Stimulated activated naive B cell treated with anti-CD40 and anti-IgM and Interleukin-4, amounts not matched to agents 10 μg/mL and 1 μg/mL and 100 μg/mL, for 72 hours (primary cell): ENCODE data around the gene NCKAP5.

Source experiments
- ATAC-seq, 2 donors: fragments of 150-1000 bp; cut with Tn5 transposase; replicated peaks; 2 replicates each; pipeline ENCODE4 v1.10.0; 2021; ENCODE audit warnings: moderate library complexity in 1 of 2
- DNase-seq: peaks from one replicate; pipeline ENCODE4 v3.0.0; 2021
- H3K27ac Mint-ChIP-seq: one replicate; pipeline ENCODE4 v1.8.0; 2022; ENCODE audit warnings: mild to moderate bottlenecking, mixed read lengths
- H3K27me3 Mint-ChIP-seq, 2 donors: one replicate each; pipeline ENCODE4 v1.8.0; 2022; ENCODE audit warnings: mixed read lengths in 2 of 2
- H3K36me3 Mint-ChIP-seq, 2 donors: one replicate each; pipeline ENCODE4 v1.8.0; 2022; ENCODE audit warnings: mixed read lengths in 2 of 2, mild to moderate bottlenecking in 1 of 2
- H3K4me1 Mint-ChIP-seq, 2 donors: one replicate each; pipeline ENCODE4 v1.8.0; 2022; ENCODE audit warnings: mixed read lengths in 2 of 2, mild to moderate bottlenecking in 1 of 2
- H3K4me3 Mint-ChIP-seq, 2 donors: one replicate each; pipeline ENCODE4 v1.8.0; 2022; ENCODE audit warnings: mild to moderate bottlenecking in 2 of 2, mixed read lengths in 2 of 2, moderate library complexity in 1 of 2
- H3K9me3 Mint-ChIP-seq, 2 donors: one replicate each; pipeline ENCODE4 v1.8.0; 2022; ENCODE audit warnings: mixed read lengths in 2 of 2, mild to moderate bottlenecking in 1 of 2

NCKAP5 gene

DNA sequence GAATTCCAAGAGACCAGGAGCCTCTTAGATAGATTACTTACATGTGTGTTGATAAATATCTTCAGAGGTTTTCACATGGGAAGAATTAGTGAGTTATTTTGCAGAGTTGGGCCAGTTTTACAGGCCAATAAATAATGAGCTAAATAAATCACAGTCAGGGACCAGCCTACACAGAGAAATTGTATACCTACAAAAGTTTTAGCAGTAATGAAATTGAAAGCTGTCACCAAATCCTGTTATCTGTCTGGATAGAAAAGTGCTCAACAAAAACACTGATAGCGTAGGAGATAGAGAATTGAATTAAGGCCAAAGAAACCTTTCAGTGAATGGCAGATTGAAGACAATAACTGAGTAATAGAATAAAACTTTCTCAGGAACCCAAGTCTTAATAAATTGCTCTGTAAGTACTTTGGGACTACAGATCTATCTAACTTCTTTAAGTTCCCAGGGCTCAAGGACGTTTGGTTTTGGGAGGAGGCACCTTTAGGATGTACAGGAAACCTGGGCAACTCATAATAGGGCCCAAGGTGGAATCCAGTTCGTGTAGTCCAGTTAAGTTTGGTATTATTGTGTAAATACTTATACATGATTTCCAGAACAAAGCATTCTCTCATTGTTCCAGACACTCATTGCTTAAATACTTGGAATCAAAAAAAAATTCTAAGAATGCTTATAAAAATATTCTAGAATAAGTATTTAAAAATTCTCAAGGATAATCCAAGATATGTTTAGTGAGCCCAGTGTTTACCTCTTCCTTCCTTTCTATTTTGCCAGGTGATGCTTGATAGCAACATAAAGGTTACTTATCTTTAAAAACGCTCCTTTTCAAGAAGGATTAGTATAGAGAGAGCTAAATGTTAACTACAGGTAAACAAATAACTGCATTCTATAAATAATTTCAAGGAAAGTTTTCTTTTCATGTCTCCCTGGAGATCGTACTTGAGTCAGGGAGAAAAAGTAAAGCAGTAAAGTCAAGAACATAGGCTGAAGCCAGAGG, 134.5 kb downstream of the NCKAP5 start:
- H3K27ac Mint-ChIP-seq, result no peak overlapping the region
- H3K4me3 Mint-ChIP-seq, result no peak overlapping the region
- no peaks in the 10 kb centered on the region for H3K27me3 Mint-ChIP-seq
- no peak for DNase-seq
- H3K9me3 Mint-ChIP-seq, result peaks cover 5 to 6% of the 10 kb centered on the region in 2 donors
- no peak for ATAC-seq
- H3K36me3 Mint-ChIP-seq, result no peaks in the 10 kb centered on the region
- no peaks in the 10 kb centered on the region for H3K4me1 Mint-ChIP-seq

DNA sequence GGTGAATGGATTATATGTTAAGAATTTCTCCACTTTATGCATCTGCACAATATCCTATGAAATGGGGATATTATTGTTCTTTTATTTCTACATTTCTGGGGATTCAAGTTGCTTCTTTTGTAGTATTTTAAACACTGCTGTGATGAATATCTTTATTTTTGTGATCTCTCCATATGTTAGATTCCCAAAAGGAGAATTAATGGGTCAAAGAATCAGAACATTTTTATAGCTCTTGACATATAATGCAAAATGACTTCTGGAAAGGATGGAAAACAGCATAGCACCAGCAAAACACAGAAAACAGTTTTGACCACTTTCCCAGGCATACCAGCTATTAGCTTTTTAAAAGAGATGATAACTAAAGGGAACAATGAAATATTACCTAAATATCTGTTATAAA, 135.5 kb downstream of the NCKAP5 start:
- Mint-ChIP-seq H3K36me3 (no peaks in the 10 kb centered on the region), H3K4me3 (no peak overlapping the region), H3K9me3 (peaks cover 5 to 6% of the 10 kb centered on the region in 2 donors), H3K4me1 (no peaks in the 10 kb centered on the region), H3K27me3 (no peaks in the 10 kb centered on the region), H3K27ac (no peak overlapping the region)
- no peak for DNase-seq
- no peak for ATAC-seq

DNA sequence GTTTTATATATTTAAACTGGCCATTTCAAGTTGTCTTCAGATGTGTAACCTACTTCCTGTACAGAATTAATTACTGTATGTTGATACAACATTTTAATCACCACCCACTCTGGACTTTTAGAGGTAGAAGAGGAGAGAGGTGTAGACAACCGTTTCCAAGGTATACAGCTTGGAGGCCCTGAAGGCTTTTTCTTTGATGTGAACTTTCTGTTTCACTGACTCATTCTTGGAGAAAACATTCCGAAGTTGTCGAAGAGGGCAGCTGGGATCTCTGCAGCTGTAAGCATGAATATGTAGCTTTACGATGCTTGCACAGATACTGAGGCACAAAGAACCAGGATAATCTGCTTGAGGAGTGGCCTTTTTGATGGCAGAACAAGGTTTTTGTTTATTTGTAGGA, 137.0 kb downstream of the NCKAP5 start:
- H3K9me3 Mint-ChIP-seq, result peaks cover 5 to 6% of the 10 kb centered on the region in 2 donors
- no peak for ATAC-seq
- H3K27me3 Mint-ChIP-seq, result no peaks in the 10 kb centered on the region
- no peak overlapping the region for H3K27ac Mint-ChIP-seq
- H3K4me1 Mint-ChIP-seq, result no peaks in the 10 kb centered on the region
- no peaks in the 10 kb centered on the region for H3K36me3 Mint-ChIP-seq
- no peak overlapping the region for H3K4me3 Mint-ChIP-seq
- no peak for DNase-seq

DNA sequence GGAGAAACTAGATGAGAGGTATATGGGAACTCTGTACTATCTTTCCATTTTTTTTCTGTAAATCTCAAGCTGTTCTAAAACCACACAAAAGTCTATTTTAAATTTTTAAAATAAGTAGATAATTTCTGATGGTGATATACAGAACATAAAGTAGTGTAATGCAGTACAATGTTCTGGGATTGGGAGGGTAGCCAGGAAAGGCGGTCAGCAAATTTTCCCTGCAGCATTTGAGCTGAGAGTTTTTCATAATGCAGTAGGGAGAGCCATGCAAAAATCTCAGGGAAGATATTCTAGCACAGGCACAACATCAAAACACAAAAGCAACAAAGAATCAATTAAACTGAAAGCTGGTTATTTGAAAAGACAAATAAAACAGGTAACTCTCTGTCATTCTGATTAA, 141.5 kb downstream of the NCKAP5 start:
- H3K27ac Mint-ChIP-seq, result no peak overlapping the region
- ATAC-seq, result no peak

DNA sequence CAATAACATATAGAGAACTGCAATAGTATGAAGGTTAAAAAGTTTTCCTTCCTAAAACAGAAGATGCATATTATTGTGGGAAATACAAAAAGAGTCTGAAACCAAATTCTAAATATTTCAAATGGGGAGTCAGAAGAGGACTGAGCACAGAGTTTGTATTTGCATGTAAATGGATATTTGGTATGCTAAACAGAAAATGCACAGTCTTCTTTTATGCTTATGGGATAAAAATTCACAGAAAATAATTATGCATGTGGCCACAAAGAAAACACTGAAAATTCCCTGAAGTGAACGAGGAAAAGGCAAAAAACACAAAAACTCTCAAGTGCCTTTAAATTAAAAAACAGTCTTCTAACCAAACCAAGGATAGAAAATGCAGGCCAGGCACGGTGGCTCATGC, 142.7 kb downstream of the NCKAP5 start:
- H3K27me3 Mint-ChIP-seq, result no peaks in the 10 kb centered on the region
- H3K36me3 Mint-ChIP-seq, result no peaks in the 10 kb centered on the region
- H3K27ac Mint-ChIP-seq, result no peak overlapping the region
- ATAC-seq (no peak), DNase-seq (no peak)
- H3K4me3 Mint-ChIP-seq, result no peak overlapping the region
- H3K4me1 Mint-ChIP-seq, result no peaks in the 10 kb centered on the region
- H3K9me3 Mint-ChIP-seq, result peaks cover 5 to 6% of the 10 kb centered on the region in 2 donors

More for the DNA sequence above, 141.5 kb downstream of the NCKAP5 start:
- no peak for DNase-seq
- Mint-ChIP-seq H3K36me3 (no peaks in the 10 kb centered on the region), H3K27me3 (no peaks in the 10 kb centered on the region), H3K4me1 (no peaks in the 10 kb centered on the region), H3K9me3 (peaks cover 5 to 6% of the 10 kb centered on the region in 2 donors), H3K4me3 (no peak overlapping the region)

DNA sequence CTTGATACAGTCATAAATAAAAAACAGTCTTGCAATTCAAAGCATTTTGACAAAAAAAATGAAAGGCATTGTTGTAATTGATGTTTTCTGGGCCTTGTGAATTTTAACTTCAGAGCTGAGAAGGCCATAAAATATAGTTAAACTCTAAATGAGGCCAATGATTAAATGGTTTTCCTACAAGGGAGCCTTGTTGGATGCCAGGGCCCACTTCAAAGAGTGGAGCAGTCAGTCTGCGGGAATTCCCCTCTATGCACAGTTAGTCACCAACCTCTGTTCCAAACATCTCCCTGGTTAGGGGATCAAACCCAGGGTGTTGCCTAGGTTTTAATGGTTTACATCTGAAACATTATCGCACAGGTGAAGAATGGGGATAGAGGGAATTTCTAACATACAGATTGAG, 143.4 kb downstream of the NCKAP5 start:
- DNase-seq (no peak), ATAC-seq (no peak)
- H3K27ac Mint-ChIP-seq, result no peak overlapping the region
- no peaks in the 10 kb centered on the region for H3K4me1 Mint-ChIP-seq
- H3K9me3 Mint-ChIP-seq, result peaks cover 0 to 4% of the 10 kb centered on the region in 2 donors
- no peak overlapping the region for H3K4me3 Mint-ChIP-seq
- no peaks in the 10 kb centered on the region for H3K27me3 Mint-ChIP-seq
- H3K36me3 Mint-ChIP-seq, result no peaks in the 10 kb centered on the region

DNA sequence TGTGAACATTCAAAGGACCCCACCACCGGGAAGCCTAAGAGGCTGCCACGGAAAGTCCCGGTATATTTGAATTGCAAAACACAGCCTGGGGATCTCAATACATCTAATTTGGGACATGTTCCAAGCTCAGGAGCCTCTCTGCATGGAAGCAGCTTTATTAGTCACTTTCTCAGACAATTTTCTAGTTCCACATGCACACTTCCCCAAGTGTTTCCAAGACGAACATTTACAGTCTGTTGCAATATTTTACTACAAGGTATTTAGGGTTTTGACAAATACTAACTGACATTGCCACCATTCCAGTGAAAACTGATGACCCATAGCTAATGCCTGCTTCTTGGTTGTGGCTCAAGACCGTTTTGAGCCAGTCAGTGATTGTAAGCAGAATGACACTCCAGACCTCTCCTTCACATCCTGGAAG, 145.3 kb downstream of the NCKAP5 start:
- ATAC-seq (no peak), DNase-seq (no peak)
- H3K9me3 Mint-ChIP-seq, result no peaks in the 10 kb centered on the region
- no peaks in the 10 kb centered on the region for H3K4me1 Mint-ChIP-seq
- no peak overlapping the region for H3K27ac Mint-ChIP-seq
- no peak overlapping the region for H3K4me3 Mint-ChIP-seq
- H3K27me3 Mint-ChIP-seq, result no peaks in the 10 kb centered on the region
- H3K36me3 Mint-ChIP-seq, result no peaks in the 10 kb centered on the region

DNA sequence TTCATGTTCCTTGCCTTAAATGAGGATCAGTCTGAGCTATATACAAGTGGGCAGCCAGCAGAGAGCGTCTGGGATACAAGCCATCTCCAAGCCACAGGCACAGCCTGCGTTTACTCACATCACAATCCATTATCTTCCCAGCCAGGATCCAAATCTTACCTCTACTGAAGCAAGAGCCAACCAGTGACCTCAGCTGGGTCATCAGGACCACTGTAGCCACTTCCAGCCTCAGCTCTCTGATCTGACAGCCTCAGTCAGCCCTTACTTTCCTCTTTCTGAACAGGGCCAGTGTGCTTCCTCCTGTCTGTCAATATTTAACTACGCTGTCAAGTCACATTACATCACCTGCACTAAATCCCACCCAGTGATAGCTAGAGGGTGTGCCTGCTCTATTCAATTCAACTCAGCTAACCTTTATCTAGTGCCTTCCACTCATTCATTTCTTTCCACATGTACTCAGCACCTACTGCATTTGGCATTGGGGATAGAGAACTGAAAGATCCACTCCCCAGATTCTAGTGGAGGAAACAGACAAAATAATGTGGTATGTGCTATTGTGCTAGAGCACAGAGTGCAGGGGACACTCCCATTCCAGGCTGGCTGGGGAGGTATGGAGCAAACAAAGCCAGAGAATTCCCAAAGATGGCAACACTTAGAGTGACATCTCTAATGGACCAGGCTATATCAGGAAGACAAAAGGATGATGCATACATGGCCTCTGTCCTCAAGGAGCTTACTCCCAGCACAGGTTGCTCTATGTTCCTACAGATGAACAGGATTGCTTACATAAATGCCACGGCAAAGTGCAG, 146.5 kb downstream of the NCKAP5 start:
- Mint-ChIP-seq H3K27me3 (peaks cover 0 to 8% of the 10 kb centered on the region in 2 donors), H3K9me3 (peaks cover 0 to 3% of the 10 kb centered on the region in 2 donors), H3K27ac (no peak overlapping the region), H3K4me1 (no peaks in the 10 kb centered on the region), H3K36me3 (no peaks in the 10 kb centered on the region), H3K4me3 (no peak overlapping the region)
- DNase-seq (no peak), ATAC-seq (no peak)

DNA sequence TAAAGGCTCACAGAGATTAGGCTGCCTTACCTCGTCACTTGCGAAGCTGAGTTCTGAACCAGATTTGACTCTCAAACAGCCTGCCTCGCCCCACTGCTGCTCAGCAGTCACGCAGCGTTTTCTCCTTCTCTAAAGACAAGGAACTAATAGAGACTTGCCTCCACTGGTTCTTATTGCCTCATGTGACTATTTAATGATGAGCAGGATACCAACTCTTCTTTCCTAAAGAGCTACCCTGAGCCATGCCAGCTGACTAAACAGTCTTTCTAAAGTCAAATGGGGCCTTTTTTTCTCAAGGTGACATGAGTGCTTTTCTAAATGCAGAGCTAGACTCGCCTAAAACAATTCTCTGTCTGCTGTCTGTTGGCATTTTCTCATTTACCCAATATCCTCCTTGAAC, 147.5 kb downstream of the NCKAP5 start:
- no peaks in the 10 kb centered on the region for H3K4me1 Mint-ChIP-seq
- no peak overlapping the region for H3K27ac Mint-ChIP-seq
- DNase-seq (no peak), ATAC-seq (no peak)
- H3K36me3 Mint-ChIP-seq, result no peaks in the 10 kb centered on the region
- peaks cover 0 to 3% of the 10 kb centered on the region in 2 donors for H3K9me3 Mint-ChIP-seq
- H3K4me3 Mint-ChIP-seq, result no peak overlapping the region
- H3K27me3 Mint-ChIP-seq, result peaks cover 0 to 8% of the 10 kb centered on the region in 2 donors

DNA sequence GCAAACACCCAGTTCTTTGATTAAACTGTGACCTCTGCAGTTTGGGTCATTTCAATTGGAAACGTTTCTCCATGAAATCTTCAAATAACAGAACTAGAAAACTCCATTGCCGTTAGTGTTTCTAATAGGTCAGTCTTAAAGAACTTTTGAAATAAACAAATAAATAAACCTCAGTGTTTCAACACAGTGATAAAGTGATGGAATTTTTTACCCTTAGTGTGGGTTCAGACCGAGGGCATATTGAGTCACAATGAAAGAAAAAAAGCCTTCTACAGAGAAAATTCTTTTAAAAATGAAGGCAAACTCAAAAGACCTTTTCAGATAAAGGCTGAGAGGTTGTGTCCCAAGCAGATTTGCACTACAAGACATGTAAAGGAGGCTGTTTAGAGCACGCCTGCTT, 149.6 kb downstream of the NCKAP5 start:
- DNase-seq (no peak), ATAC-seq (no peak)
- no peak overlapping the region for H3K27ac Mint-ChIP-seq

DNA sequence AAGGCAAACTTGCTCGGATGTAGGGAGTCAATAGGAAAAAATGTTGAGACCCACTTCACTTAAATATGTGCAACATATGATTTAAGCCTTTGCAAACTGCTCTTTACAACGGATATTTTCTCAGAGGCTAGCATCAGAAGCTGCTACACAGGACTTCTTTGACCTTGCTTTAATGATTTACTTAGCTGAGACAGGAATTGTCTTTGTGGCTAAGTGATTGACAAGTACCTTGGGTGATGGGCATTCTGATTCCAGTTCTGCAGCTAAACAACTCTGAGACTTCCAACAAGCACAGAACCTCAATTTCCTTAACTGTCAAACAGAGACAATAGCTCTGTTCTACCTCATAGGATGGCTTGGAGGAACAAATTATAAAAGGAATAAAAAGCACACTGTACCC, 150.2 kb downstream of the NCKAP5 start:
- ATAC-seq (no peak), DNase-seq (no peak)
- Mint-ChIP-seq H3K4me3 (no peak overlapping the region), H3K27ac (no peak overlapping the region), H3K4me1 (no peaks in the 10 kb centered on the region), H3K9me3 (peaks cover 0 to 3% of the 10 kb centered on the region in 2 donors), H3K36me3 (no peaks in the 10 kb centered on the region), H3K27me3 (peaks cover 0 to 8% of the 10 kb centered on the region in 2 donors)

More for the DNA sequence above, 149.6 kb downstream of the NCKAP5 start:
- peaks cover 0 to 8% of the 10 kb centered on the region in 2 donors for H3K27me3 Mint-ChIP-seq
- H3K4me3 Mint-ChIP-seq, result no peak overlapping the region
- H3K9me3 Mint-ChIP-seq, result peaks cover 0 to 3% of the 10 kb centered on the region in 2 donors
- no peaks in the 10 kb centered on the region for H3K4me1 Mint-ChIP-seq
- no peaks in the 10 kb centered on the region for H3K36me3 Mint-ChIP-seq

DNA sequence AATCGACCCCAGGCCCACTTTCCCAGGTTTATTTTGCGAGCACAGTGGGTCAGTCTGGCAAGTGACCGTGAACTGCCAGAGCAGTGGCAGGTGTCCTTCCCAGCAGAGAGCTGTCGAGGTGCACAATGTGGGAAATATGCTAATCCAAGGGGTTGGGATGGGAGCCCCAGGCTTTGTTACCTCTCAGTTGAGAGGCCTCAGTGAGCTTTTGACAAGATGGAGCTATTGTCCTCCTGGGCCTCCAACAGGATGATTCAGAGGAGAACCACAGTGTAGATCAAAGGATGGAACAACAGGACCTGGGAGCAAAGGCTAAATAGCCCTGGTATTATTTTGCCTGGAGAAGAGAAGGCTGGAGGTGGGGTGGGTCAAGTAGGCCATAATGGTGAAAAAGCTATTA, 150.8 kb downstream of the NCKAP5 start:
- Mint-ChIP-seq H3K4me3 (no peak overlapping the region), H3K9me3 (peaks cover 0 to 3% of the 10 kb centered on the region in 2 donors), H3K36me3 (no peaks in the 10 kb centered on the region), H3K4me1 (no peaks in the 10 kb centered on the region), H3K27ac (no peak overlapping the region), H3K27me3 (peaks cover 0 to 8% of the 10 kb centered on the region in 2 donors)
- ATAC-seq (no peak), DNase-seq (no peak)

DNA sequence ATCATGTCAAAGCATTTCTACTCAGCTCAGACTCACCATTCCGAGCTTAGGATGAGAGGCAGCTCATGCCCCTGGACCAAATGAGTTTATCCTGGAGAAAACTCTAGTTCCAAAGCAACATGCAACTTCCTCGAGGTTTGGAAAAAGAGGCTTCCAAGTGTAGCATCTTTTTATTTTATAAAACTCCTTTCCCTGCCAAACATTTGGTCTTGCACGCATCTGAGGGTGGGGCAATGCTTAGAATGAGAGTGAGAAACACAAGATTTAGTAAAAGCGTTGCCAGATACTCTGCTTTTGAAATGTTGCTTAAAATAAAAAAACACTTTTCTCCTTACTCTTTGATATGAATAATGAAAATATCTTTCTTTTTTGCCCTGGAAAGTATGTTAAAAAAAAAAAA, 151.5 kb downstream of the NCKAP5 start:
- DNase-seq (no peak), ATAC-seq (no peak)
- H3K27ac Mint-ChIP-seq, result no peak overlapping the region
- peaks cover 0 to 8% of the 10 kb centered on the region in 2 donors for H3K27me3 Mint-ChIP-seq
- no peaks in the 10 kb centered on the region for H3K4me1 Mint-ChIP-seq
- peaks cover 0 to 3% of the 10 kb centered on the region in 2 donors for H3K9me3 Mint-ChIP-seq
- H3K4me3 Mint-ChIP-seq, result no peak overlapping the region
- H3K36me3 Mint-ChIP-seq, result no peaks in the 10 kb centered on the region

DNA sequence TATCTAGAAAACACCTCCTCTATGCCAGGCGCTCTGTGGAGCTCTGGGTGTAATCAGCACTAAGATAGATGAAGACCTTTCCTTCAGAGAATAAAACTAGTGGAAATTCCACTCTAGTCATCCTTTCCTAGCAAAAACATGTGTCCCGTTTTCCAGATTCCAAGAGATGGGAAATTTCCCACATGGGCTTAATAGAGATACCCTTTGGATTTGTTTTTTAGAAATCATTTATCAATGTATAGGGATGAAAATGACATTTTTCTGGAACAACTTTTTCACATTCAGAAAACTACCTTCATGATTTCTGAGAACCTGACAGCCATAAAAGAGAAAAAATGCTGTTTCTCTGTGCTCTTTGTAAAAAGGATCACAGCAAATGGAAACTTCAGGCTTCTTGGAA, 152.1 kb downstream of the NCKAP5 start:
- DNase-seq (no peak), ATAC-seq (no peak)
- Mint-ChIP-seq H3K27me3 (peaks cover 0 to 8% of the 10 kb centered on the region in 2 donors), H3K4me3 (no peak overlapping the region), H3K4me1 (no peaks in the 10 kb centered on the region), H3K36me3 (no peaks in the 10 kb centered on the region), H3K9me3 (peaks cover 0 to 3% of the 10 kb centered on the region in 2 donors), H3K27ac (no peak overlapping the region)
